ENCODE results near the gene ZNF536.
"Not testable (repeated sequence)": the region's sequence is repeated elsewhere in the genome, so short reads cannot be mapped to it uniquely, and the experiment has no call there.

The ZNF536 gene

GRCh38 chr19:30393729-30394480, 21.7 kb downstream of the ZNF536 start:
- no peak for DNase-seq (ENCODE audit: low read depth)
- H3K9ac ChIP-seq (ENCODE audit: low read length), result no peak overlapping the region

GRCh38 chr19:30394481-30395151, 22.4 kb downstream of the ZNF536 start:
- no peak overlapping the region for H3K4me3 ChIP-seq (ENCODE audit: low read length)
- H3K36me3 ChIP-seq (ENCODE audit: control insufficient read depth, insufficient read depth, low read length, severe bottlenecking), result no peaks in the 10 kb centered on the region
- H3K9ac ChIP-seq (ENCODE audit: low read length), result no peak overlapping the region
- DNase-seq (ENCODE audit: low read depth), result no peak
- H3K9me3 ChIP-seq (ENCODE audit: control insufficient read depth, low read length), result no peaks in the 10 kb centered on the region
- no peaks in the 10 kb centered on the region for H3K27me3 ChIP-seq (replicated peaks; ENCODE audit: control insufficient read depth, insufficient read depth, low read length)
- no peaks in the 10 kb centered on the region for H3K4me1 ChIP-seq (ENCODE audit: control insufficient read depth, insufficient read depth, low read length)

More at GRCh38 chr19:30393729-30394480, 21.7 kb downstream of the ZNF536 start:
- Histone ChIP-seq H3K36me3 (ENCODE audit: control insufficient read depth, insufficient read depth, low read length, severe bottlenecking) (no peaks in the 10 kb centered on the region), H3K27me3 (replicated peaks; ENCODE audit: control insufficient read depth, insufficient read depth, low read length) (no peaks in the 10 kb centered on the region), H3K9me3 (ENCODE audit: control insufficient read depth, low read length) (peaks cover 3% of the 10 kb centered on the region), H3K4me3 (ENCODE audit: low read length) (no peak overlapping the region), H3K4me1 (ENCODE audit: control insufficient read depth, insufficient read depth, low read length) (no peaks in the 10 kb centered on the region)

- H3K27me3 ChIP-seq (replicated peaks; ENCODE audit: control insufficient read depth, insufficient read depth, low read length), result no peaks in the 10 kb centered on the region
- no peak overlapping the region for H3K4me3 ChIP-seq (ENCODE audit: low read length)
- no peak overlapping the region for H3K9ac ChIP-seq (ENCODE audit: low read length)
- no peaks in the 10 kb centered on the region for H3K9me3 ChIP-seq (ENCODE audit: control insufficient read depth, low read length)
- no peaks in the 10 kb centered on the region for H3K4me1 ChIP-seq (ENCODE audit: control insufficient read depth, insufficient read depth, low read length)
- no peaks in the 10 kb centered on the region for H3K36me3 ChIP-seq (ENCODE audit: control insufficient read depth, insufficient read depth, low read length, severe bottlenecking)
- DNase-seq (ENCODE audit: low read depth), result no peak
Observed at GRCh38 chr19:30395283-30395682, 23.1 kb downstream of the ZNF536 start.

GRCh38 chr19:30398539-30398938, 26.4 kb downstream of the ZNF536 start:
- DNase-seq (ENCODE audit: low read depth); H3K4me3 ChIP-seq (ENCODE audit: low read length); H3K9ac ChIP-seq (ENCODE audit: low read length); H3K9me3 ChIP-seq (ENCODE audit: control insufficient read depth, low read length); H3K27me3 ChIP-seq (replicated peaks; ENCODE audit: control insufficient read depth, insufficient read depth, low read length); H3K4me1 ChIP-seq (ENCODE audit: control insufficient read depth, insufficient read depth, low read length); H3K36me3 ChIP-seq (ENCODE audit: control insufficient read depth, insufficient read depth, low read length, severe bottlenecking): not testable (repeated sequence)

GRCh38 chr19:30401956-30402355, 29.8 kb downstream of the ZNF536 start:
- Histone ChIP-seq H3K9me3 (ENCODE audit: control insufficient read depth, low read length) (no peaks in the 10 kb centered on the region), H3K27me3 (replicated peaks; ENCODE audit: control insufficient read depth, insufficient read depth, low read length) (peaks cover 5% of the 10 kb centered on the region), H3K9ac (ENCODE audit: low read length) (no peak overlapping the region), H3K4me3 (ENCODE audit: low read length) (no peak overlapping the region), H3K4me1 (ENCODE audit: control insufficient read depth, insufficient read depth, low read length) (no peaks in the 10 kb centered on the region), H3K36me3 (ENCODE audit: control insufficient read depth, insufficient read depth, low read length, severe bottlenecking) (no peaks in the 10 kb centered on the region)
- DNase-seq (ENCODE audit: low read depth), result no peak

GRCh38 chr19:30402436-30403202, 30.4 kb downstream of the ZNF536 start:
- Histone ChIP-seq H3K27me3 (replicated peaks; ENCODE audit: control insufficient read depth, insufficient read depth, low read length) (peaks cover 5% of the 10 kb centered on the region), H3K4me3 (ENCODE audit: low read length) (no peak overlapping the region), H3K9ac (ENCODE audit: low read length) (no peak overlapping the region), H3K4me1 (ENCODE audit: control insufficient read depth, insufficient read depth, low read length) (no peaks in the 10 kb centered on the region), H3K36me3 (ENCODE audit: control insufficient read depth, insufficient read depth, low read length, severe bottlenecking) (no peaks in the 10 kb centered on the region), H3K9me3 (ENCODE audit: control insufficient read depth, low read length) (no peaks in the 10 kb centered on the region)
- no peak for DNase-seq (ENCODE audit: low read depth)

GRCh38 chr19:30403203-30403985, 31.2 kb downstream of the ZNF536 start:
- H3K27me3 ChIP-seq (replicated peaks; ENCODE audit: control insufficient read depth, insufficient read depth, low read length), result peaks cover 5% of the 10 kb centered on the region
- no peaks in the 10 kb centered on the region for H3K4me1 ChIP-seq (ENCODE audit: control insufficient read depth, insufficient read depth, low read length)
- DNase-seq (ENCODE audit: low read depth), result no peak
- no peak overlapping the region for H3K4me3 ChIP-seq (ENCODE audit: low read length)
- no peaks in the 10 kb centered on the region for H3K36me3 ChIP-seq (ENCODE audit: control insufficient read depth, insufficient read depth, low read length, severe bottlenecking)
- no peaks in the 10 kb centered on the region for H3K9me3 ChIP-seq (ENCODE audit: control insufficient read depth, low read length)
- no peak overlapping the region for H3K9ac ChIP-seq (ENCODE audit: low read length)

- Histone ChIP-seq H3K9me3 (ENCODE audit: control insufficient read depth, low read length) (no peaks in the 10 kb centered on the region), H3K4me1 (ENCODE audit: control insufficient read depth, insufficient read depth, low read length) (no peaks in the 10 kb centered on the region), H3K27me3 (replicated peaks; ENCODE audit: control insufficient read depth, insufficient read depth, low read length) (peaks cover 5% of the 10 kb centered on the region), H3K4me3 (ENCODE audit: low read length) (no peak overlapping the region), H3K36me3 (ENCODE audit: control insufficient read depth, insufficient read depth, low read length, severe bottlenecking) (no peaks in the 10 kb centered on the region), H3K9ac (ENCODE audit: low read length) (no peak overlapping the region)
- DNase-seq (ENCODE audit: low read depth), result no peak
Observed at GRCh38 chr19:30406220-30407067, 34.3 kb downstream of the ZNF536 start.

GRCh38 chr19:30407068-30407709, 35.0 kb downstream of the ZNF536 start:
- no peaks in the 10 kb centered on the region for H3K36me3 ChIP-seq (ENCODE audit: control insufficient read depth, insufficient read depth, low read length, severe bottlenecking)
- peaks cover 5% of the 10 kb centered on the region for H3K27me3 ChIP-seq (replicated peaks; ENCODE audit: control insufficient read depth, insufficient read depth, low read length)
- H3K9ac ChIP-seq (ENCODE audit: low read length), result no peak overlapping the region
- no peaks in the 10 kb centered on the region for H3K9me3 ChIP-seq (ENCODE audit: control insufficient read depth, low read length)
- H3K4me1 ChIP-seq (ENCODE audit: control insufficient read depth, insufficient read depth, low read length), result no peaks in the 10 kb centered on the region
- H3K4me3 ChIP-seq (ENCODE audit: low read length), result no peak overlapping the region
- no peak for DNase-seq (ENCODE audit: low read depth)

- Histone ChIP-seq H3K27me3 (replicated peaks; ENCODE audit: control insufficient read depth, insufficient read depth, low read length) (peaks cover 5% of the 10 kb centered on the region), H3K9me3 (ENCODE audit: control insufficient read depth, low read length) (no peaks in the 10 kb centered on the region), H3K4me1 (ENCODE audit: control insufficient read depth, insufficient read depth, low read length) (no peaks in the 10 kb centered on the region), H3K36me3 (ENCODE audit: control insufficient read depth, insufficient read depth, low read length, severe bottlenecking) (no peaks in the 10 kb centered on the region), H3K4me3 (ENCODE audit: low read length) (no peak overlapping the region), H3K9ac (ENCODE audit: low read length) (no peak overlapping the region)
- DNase-seq (ENCODE audit: low read depth), result no peak
Observed at GRCh38 chr19:30408734-30409301, 36.6 kb downstream of the ZNF536 start.

Measured in adipocyte (in vitro differentiated cells).